CD4-positive, alpha-beta T cell treated with Interleukin-1 beta for 1 hour (primary cell): ENCODE measurements around the gene PMP22.

Experiments
- DNase-seq, 2 donors: peaks; one replicate each; pipeline ENCODE4 v3.0.0-alpha.2; 2020 to 2022

Gene PMP22

DNA sequence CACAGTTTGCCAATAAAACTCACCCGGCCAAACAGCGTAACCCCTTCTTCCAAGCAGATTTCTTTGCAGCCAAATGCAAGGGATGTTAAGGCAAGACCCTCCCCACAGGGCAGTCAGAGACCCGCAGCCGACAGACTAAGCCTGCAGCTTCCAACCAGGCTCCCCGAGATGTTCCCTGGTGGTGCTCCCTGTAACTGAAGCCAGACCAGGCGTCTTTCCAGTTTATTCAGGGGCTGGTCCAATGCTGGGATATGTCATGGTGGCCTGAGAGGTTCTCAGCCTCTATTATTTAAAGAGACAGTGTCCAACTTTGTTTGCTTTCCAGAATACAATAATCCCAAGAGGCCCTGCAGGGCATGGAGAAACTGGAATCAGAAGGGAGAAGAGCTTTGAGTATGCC lies at the start of gene PMP22:
Gene PMP22, minus strand, starts transcription at position 196 of the 400 bp plus-strand sequence. CDS start 4,599 bp downstream, outside the sequence.
- DNase-seq = no peak

DNA sequence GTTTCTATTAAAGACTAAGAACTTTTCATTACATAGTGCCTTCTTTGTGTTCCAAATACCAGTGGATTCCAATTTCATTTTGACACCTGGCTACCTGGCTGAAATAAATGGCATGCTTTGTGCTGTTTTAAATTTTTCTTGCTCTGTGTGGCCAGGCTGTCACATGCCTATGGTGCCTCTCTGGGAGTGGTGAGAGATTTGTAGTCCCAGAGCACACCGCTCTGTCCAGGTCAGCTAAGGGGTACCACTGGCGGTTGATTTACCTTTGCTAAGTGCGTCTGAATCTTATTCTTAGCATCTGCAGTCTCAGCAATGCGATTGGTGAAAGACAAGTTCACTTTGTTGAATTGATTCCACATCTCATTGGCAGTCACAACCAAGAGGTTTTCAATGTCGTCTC lies 46.9 kb upstream of the PMP22 start:
- DNase-seq = no peak

DNA sequence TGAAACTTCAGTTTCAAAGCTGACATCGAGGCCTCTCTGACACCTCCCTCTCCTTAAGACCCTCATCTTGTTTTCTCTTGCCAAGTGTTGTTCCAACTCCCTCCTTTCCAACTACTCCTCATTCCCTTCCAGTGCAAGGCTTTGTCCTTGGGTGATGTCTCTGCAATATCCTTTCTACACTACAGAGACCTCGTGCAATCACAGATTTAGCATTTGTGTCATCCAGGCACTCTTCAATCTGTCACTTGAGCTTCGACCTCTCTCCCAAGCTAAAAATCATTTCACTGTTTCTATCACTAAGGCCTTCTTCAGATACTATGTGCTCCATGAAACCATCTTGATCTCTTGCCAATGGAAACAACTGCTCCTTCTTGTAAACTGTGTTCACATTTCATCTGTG lies 44.7 kb upstream of the PMP22 start:
- DNase-seq = no peak

DNA sequence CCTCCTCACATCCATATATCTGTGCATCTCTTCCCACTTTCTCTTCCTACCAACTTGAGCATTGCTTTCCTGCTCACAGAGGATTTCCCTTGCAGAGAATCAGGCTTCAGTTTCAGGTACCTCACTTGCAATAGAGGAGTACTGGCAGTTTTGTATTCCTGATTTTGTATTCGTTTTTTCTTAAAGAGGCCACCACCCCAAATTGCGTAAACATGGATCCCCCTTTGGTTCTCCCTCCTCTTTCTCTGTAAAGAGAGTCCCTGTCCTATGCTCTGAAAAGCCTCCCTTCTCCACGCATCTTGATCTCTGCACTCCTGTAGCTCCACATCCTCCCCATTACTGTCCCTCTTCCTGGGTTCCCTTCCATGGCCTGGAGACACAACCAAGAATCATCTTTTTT lies 44.1 kb upstream of the PMP22 start:
- no peak for DNase-seq

DNA sequence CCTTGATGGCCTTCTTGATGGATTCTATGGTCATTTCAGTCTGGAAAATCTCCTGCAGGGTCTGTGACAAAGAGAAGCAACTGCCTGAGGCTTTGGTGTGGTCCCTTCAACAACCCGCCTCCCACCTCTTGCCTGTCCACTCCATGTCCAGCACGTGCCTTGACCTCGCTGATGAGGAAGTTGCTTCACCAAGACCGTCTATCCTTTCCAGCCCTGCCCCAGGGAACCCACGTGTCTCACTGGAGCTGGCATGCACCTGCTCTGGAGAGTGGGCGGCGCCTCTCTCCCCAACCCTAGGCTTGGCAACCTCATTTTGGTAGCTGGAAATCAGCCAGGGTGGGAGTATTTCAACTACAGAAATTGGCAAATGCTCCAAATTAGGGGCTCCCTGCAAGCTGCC lies 43.6 kb upstream of the PMP22 start:
- DNase-seq = no peak

DNA sequence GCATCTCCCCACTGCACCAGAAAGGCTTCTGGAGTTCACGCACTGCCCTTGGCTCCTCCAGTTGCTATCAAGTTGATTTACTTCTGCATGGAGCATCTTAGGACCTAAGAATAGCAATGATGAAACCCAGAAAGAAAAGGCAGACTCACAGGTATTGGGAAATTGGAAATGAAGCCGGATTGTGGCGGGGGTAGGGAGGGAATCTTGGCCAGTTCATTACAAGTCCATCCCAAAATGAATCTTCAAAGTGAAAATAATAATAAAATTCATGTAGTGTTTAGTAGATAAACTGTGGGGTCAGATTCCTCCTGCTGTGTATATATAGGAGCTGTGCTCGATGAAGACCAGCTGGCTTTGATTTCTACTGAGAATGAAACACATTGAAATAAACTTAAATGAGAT lies 42.6 kb upstream of the PMP22 start:
- no peak for DNase-seq

DNA sequence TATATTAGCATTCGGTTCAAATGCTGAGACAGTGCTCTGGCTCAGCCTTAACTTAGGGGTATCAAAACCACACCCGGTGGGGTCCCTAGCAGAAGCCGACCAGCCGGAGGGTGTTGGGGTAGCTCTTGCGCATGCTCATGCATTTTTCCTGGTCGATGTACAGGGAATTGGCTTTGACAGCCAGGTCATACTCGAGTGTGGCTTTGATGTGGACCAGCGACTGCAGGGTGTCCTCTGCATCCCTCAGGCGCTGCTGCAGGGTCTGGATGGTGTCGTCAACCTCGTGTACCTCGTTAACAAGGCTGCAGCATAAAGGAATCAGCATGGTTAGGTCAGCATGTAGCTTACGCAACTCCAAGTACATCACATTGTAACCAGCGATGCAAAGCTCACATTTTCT lies 38.7 kb upstream of the PMP22 start:
- DNase-seq = no peak

DNA sequence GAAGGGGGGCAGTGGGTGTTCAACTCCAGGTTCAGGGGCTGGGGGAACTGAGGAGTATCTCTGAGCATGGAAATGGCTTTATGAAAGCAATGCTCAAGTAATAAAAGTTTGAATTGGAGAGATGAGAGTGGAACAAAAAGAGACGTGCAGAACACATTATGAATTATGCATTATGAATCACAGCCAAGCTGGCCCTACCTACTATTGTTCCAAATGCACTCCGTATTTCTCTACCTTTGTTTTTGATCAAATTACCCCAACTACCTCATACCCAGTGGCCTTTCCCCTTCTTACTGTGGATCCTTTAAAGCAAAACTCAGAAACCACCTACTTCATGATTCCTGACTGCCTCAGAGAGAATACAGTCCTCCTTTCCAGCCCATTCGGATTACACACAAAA lies 38.1 kb upstream of the PMP22 start:
- DNase-seq = no peak

DNA sequence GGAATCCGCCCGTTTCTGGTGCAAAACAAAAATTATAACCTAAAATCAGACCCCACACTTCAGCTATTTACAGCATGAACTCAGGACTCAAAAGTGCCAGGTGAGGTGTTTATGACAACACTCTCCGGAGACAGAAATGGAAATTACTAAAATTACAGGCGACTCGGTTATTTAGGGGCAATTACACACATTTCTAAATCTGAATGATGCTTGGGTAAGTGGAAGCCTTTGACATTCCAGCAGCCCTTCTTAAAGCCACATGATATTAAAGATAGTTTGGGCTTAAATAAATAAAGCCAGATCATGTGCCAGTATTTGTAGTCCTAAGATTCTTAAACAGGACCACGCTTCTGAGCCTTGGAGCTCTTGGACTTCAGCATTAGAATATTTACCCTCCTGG lies 36.7 kb upstream of the PMP22 start:
- no peak for DNase-seq

DNA sequence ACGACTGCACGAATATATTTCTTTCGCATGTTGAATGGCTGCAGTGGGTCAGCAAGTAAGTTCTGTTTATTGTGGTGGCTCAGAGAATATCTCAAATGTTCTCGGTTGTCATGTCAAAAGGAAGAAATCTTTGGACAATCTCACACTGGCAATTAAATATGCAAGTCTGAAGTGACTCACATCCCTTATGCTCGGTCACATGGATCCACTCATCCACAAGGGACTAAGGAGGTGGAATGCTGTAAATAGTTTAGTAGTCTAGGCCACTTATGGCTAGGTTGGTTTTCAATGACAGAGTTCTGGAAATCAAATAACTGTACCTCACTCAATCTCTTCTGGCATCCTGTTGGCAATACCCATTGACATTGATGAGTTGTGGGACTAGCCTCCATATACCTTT lies 33.0 kb upstream of the PMP22 start:
- no peak for DNase-seq

DNA sequence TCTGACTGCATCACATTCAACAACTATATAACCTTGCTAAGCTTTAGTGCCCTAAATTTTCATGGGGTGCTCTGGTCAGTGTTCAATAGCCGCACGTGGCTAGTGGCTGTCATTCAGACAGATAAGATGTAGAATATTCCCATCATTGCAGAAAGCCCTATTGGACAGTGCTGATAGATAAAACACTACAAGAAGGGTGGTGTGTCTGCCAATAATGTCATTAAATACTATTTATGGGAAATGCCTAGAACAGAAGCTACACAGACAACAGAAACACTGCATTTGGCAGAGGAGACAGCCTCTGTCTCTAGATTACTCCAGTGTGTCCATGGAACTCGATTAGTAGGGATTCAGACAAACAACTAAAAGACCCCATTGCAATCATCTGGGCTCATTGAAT lies 28.4 kb upstream of the PMP22 start:
- DNase-seq = no peak

DNA sequence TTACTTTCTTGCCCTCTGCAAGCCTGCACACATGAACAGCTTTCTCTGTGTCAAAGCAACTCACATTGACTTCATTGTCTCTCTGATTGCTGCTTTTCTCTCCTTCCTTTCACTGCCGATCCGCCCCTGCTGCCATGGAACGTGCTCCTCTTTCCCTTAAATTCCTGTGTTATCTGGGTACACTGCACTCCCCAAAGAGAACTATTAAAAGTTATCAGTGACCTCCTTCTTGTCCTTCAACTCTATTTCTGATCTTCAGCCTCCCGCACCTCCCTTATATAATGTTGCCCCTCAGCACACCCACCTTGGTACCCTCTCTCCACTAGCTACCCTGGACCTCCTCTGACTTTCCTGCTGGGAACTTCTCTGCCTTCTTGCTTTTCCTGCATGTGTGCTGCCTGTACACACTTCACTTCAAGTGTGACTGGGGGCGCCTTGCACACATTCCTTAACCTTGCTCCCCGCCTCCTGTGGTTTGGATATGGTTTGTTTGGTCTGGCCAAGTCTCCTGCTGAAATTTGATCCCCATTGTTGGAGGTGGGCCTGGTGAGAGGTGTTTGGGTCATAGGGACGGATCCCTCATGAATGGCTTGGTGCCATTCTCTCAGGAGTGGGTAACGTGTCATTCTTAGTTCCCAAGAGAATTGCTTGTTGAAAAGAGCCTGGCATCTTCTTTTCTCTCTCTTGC lies 26.7 kb upstream of the PMP22 start:
- no peak for DNase-seq

DNA sequence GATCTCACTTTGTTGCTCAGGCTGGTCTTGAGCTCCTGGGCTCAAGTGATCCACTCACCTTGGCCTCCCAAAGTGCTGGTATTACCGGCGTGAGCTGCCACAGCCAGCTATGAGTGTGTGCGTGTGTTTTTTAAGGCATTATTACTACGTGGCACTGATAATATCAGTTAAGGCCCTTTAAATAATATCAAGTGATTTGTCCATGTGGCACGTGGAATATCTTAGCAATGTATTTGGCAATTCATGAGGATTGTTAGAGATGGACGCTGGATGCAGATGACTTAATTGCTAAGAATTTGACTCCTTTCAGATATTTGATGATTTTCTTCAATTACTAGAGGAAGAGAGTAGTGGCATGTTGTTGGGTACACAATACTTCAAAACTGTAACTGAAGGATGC lies 25.5 kb upstream of the PMP22 start:
- no peak for DNase-seq

DNA sequence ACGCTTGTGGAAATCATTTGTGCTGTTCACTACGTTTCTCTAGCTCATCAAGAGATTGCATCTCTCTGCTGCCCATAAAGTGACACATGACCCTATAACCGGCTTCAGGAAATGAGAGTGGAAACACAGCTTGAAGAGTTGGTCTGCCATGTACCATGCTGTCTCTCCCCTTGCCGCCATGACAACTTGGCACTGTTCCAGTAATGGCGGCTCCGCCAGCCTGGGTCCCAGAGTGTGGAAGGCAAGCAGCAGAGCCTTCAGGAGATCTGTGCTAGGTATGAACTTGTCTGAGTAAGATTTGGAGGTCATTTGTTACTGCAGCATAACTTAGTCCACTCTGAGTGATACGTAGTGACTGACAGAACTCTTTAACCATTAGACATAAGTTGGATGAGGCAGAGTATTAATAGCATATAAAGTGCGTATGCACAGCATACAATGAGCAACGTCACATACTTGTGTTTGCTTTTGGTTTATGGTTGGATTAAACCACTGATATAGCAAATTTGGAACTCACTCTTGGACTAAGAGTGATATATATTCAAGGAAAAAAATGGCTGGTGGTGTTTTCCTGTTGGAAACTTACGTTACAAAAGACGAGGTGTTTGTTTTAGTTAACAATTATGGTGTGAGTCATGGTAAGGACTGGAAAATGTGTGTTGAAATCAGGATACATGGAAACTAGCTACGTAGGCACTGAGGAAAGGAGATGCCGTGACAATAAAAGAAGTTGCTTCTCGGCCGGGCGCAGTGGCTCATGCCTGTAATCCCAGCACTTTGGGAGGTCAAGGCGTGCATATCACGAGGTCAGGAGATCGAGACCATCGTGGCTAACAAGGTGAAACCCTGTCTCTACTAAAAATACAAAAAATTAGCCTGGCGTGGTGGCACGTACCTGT lies 24.4 kb upstream of the PMP22 start:
- no peak for DNase-seq

DNA sequence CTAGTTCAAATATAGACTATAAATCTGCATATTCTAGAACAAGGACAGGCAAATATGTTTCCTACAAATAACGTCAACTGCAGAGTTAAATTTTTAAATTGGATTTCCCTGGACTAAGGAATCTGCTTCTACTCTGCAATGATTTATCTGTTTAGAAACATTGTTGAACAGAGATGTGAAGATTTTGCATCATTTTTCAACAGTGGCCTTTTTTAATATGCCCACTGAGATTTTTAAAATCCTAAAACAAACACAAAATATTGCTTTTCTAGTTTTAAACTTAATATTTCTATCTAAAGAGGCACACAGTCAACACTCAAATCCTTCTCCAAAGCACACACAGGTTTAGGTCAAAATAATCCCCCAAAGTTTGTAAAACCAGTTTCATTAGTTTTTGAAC lies 23.7 kb upstream of the PMP22 start:
- no peak for DNase-seq

DNA sequence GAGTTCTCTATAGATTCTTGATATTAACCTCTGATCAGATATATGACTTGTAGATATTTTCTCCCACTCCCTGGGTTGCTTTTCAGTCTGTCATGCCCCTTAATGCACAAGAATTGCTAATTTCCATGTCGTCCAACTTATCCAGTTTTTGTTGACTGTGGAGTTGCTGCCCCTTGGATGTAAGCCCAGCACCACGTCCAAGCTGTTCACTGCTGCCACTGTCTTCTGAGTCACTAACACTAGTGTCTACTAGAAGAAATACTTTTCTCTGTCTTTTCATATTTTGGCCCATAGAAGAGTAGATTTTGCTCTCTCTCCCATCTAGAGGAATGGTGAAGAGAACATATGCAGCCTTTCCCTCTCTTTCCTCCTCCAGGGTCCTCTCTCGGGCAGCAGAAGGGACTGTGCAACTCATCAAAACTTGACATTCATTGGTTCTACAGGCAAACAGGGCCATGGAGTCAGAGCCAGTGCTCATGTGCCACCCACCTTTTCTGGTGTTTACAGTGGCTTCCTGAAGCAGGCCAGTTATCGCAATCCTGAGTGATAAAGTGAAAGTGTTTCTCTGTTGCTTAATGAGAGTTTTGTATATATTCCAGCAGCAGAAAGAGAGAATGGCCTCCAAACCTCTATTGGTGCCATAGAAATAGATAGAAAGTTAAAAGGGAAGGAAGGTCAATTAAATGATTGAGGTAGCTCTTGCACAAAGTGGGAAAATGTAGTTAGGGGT lies 22.6 kb upstream of the PMP22 start:
- no peak for DNase-seq

DNA sequence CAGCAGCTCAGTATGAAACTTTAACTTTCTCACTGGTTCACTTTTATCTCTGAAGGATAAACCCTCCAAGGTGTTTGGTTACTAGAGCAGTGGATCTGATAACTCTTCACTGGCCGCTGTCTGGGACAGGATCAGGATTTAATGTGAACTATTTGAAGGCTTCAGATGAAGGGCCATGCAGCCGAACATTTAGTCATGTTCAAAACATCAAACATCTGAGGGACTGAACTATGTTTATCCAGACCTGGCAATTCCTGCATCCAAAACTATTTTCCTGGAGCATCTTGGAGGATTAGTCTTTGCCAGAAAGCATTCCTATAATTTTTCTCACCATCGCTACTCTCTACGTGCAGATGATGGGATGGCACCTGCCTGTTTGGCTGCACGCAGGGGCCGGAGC lies 20.3 kb upstream of the PMP22 start:
- DNase-seq = no peak

DNA sequence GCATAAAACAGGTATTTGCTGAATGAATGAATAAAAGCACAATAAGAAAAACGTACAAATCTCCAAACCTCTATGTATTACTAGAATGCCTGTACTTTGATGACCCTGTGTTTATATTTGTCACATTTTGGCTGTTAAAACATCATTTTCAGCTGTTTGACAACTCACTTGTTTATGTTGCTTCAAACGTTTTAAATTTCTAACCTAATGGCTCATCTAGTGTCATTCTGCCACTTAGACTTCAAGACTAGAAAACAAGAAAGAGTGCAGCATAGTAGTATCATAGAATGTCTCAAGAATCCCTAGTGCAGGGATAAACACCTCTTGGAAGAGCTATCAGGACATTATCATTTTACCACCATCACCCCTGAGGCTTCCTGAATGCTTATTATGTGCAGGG lies 19.4 kb upstream of the PMP22 start:
- DNase-seq = no peak

DNA sequence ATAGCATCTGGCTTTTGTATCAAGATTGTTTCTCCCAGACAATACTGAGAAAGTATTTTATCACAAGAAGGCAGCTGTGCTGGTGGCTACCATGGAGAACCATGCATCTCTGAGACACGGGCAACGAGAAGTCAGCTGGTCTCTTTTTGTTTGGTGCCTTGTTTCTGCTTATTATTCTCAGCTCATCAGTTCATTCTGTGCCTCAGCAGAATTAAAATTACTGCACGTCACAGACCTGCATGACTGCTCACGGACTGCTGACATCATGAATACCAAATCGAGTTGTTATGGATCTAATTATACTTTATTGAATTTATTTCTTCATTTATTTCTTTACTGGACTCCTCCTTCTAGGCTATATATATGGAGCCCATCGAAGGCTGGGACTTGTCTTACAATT lies 19.0 kb upstream of the PMP22 start:
- DNase-seq = no peak

DNA sequence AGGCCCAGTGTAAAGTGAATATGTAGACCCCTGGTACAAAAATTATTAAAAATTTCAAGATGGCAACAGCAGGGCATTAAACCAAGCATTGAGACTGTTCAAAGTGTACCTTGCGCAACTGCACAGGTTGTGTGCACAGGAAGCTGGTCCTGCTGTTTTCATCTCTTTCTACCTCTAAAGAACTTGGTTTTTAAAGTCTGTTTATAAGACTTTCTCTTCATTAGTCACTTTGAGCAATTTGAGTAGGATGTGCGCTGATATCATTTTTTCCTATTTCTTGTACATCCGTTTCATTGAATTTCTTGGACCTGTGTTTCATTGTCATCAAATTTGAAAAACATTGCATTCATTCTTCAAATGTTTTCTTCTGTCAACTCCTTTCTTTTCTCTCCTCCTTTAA lies 16.8 kb upstream of the PMP22 start:
- no peak for DNase-seq

DNA sequence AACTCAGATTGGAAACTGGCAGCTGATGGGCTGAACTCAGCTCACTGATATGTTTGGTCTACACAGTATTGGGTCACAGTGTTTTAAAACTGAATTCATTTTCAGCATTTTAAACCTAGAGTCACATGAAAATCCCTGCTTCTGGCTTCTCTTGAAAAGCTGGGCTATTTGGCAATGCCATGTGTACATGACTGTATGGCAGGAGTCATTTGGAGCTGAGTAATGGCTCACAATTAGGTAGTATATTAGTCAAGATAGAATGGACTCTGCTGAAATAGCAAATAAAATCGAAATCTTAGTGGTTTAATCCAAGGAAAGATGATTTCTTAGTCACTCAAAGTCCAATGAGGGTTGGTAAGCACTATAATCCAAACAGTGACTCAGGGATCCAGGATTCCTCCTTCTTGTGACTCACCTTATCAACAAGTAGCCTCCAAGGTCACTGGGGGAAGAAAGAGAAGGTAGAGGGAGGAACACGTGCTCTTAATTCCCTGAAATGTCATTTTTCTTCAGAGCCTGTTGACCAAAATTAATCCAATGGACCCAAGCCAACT lies 13.9 kb upstream of the PMP22 start:
- DNase-seq = no peak

DNA sequence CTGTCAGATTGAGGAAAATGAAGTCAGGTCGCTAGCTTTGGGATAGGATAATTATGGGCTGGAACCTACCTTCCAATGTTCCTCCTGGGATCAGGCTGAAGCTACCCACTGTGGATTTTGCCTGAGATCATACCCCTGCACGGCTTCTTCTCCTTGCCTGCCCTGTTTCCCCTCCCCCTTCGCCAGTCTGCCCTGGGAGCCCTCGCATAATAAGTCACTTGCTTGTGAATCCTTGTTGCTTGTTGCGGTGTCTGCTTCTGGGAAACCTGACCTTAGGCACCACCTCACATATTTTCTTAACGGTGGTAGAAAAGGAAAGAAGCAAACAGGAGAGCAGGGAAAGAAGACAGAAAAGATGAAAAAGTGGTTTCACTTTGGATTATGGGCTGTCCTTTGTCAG lies 13.3 kb upstream of the PMP22 start:
- no peak for DNase-seq

DNA sequence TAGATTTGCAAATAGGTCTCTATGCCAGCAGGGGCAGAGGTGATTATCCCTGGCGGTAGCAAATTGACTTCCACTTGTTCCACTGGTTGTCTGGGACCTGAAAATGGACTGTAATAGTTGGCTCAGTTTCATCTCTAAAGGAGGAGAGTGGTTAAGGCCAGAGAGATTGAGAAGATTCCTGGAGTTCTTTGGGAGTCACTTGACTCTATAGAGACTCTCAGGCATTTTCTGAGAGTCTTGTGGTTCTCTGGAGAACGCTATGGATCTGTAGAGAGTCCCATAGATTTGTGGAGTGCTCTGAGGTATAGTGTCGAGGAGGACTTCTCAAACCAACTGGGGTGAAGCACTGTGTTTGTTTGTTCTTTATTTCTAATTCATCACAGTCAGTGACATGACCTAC lies 8.9 kb upstream of the PMP22 start:
- DNase-seq = no peak
